Esophagus squamous epithelium (tissue), 4 donors: Measurements from ENCODE around the gene RASGRP1.

ENCODE experiments used
- POLR2A ChIP-seq, 4 donors: fragments of 450-650 bp; IDR thresholded peaks; one replicate each; pipeline ENCODE4 v1.6.1; 2017; ENCODE audit warnings: antibody characterized with exemption in 4 of 4, mild to moderate bottlenecking in 4 of 4, moderate library complexity in 3 of 4
- TF ChIP-seq, protein P1 (sequence below), 6 experiments: fragments of 450-650 bp in 4 of 6; fragments of 200-600 bp in 2 of 6; sonication (generic) in 2 of 6; IDR thresholded peaks; one replicate each; pipeline ENCODE4 v1.5.1; 2016 to 2019; ENCODE audit warnings: antibody characterized with exemption in 6 of 6, mild to moderate bottlenecking in 4 of 6, moderate library complexity in 4 of 6

GRCh38 chr15:38477637-38478036, 87.0 kb downstream of the RASGRP1 start:
- no peak for TF ChIP-seq POLR2A (IDR thresholded peaks at IDR 0.05)
- TF ChIP-seq, protein P1, sequence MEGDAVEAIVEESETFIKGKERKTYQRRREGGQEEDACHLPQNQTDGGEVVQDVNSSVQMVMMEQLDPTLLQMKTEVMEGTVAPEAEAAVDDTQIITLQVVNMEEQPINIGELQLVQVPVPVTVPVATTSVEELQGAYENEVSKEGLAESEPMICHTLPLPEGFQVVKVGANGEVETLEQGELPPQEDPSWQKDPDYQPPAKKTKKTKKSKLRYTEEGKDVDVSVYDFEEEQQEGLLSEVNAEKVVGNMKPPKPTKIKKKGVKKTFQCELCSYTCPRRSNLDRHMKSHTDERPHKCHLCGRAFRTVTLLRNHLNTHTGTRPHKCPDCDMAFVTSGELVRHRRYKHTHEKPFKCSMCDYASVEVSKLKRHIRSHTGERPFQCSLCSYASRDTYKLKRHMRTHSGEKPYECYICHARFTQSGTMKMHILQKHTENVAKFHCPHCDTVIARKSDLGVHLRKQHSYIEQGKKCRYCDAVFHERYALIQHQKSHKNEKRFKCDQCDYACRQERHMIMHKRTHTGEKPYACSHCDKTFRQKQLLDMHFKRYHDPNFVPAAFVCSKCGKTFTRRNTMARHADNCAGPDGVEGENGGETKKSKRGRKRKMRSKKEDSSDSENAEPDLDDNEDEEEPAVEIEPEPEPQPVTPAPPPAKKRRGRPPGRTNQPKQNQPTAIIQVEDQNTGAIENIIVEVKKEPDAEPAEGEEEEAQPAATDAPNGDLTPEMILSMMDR (IDR thresholded peaks at IDR 0.05): no peak
